ENCODE data around the gene KRT80.

DNA sequence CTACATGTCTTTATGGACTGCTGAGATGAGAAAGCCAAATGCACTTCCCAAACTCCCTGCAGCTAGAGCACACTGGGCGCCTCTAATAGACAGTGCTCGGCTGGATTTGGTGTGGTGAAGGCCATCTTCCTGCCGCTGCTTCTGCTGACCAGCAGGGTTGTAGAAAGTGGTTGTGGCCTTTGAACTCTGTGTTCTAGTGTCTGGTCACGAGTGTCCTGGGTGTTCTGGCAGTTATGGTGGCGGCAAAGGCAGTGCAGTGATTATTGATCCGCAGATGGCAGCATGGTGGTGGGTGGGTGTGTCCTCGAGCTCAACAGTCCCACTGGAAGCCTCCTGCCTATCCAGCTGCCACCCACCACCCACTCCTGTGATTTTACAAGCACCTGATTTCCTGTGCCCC, 68.9 kb downstream of the KRT80 start:
- no peak for TF ChIP-seq POLR2AphosphoS5 (IDR thresholded peaks at IDR 0.05; ENCODE audit: low read depth, low read length)
- no peak for TF ChIP-seq POLR2A (IDR thresholded peaks at IDR 0.05; ENCODE audit: low read depth, low read length)
- TF ChIP-seq TAF1 (IDR thresholded peaks at IDR 0.05; ENCODE audit: borderline replicate concordance, low read depth, low read length): no peak

Measured in GM12892 (cell line).